Lung (tissue), 12 donors: ENCODE measurements around the gene SYNGR2. TPM values are rescaled to one million over a fixed set of nuclear protein-coding genes. Genes with fewer than 3 reads are reported as not detected.

Experiments used
- ATAC-seq: fragments of 200-7000 bp; cut with Tn5 transposase; one replicate; pipeline ENCODE4 v1.9.1; 2020; ENCODE audit warnings: moderate number of reproducible peaks; ENCODE audit not compliant: insufficient read depth, low FRiP score
- DNase-seq, 3 donors: peaks; one replicate each; pipeline ENCODE4 v3.0.0-alpha.2; 2013 to 2017
- H3K27ac ChIP-seq, 2 donors: one replicate each; pipeline ENCODE4 v1.5.1; 2013; ENCODE audit warnings: mild to moderate bottlenecking in 2 of 2, moderate library complexity in 2 of 2, control low read depth in 1 of 2, inconsistent platforms in 1 of 2, low read depth in 1 of 2, low read length in 1 of 2
- H3K27me3 ChIP-seq, 3 donors: one replicate each; pipeline ENCODE4 v1.5.1; 2013; ENCODE audit warnings: low read length in 2 of 3; ENCODE audit not compliant: control insufficient read depth in 3 of 3, insufficient read depth in 3 of 3
- H3K36me3 ChIP-seq, 4 donors: one replicate each; pipeline ENCODE4 v1.5.1; 2013; ENCODE audit warnings: low read length in 4 of 4, mild to moderate bottlenecking in 1 of 4, moderate library complexity in 1 of 4; ENCODE audit not compliant: control insufficient read depth in 4 of 4, insufficient read depth in 4 of 4
- H3K4me1 ChIP-seq, 5 donors: one replicate each; pipeline ENCODE4 v1.5.1; 2013; ENCODE audit warnings: low read length in 5 of 5, mild to moderate bottlenecking in 2 of 5, moderate library complexity in 1 of 5; ENCODE audit not compliant: control insufficient read depth in 5 of 5, insufficient read depth in 5 of 5
- H3K4me3 ChIP-seq: one replicate; pipeline ENCODE4 v1.5.1; 2013; ENCODE audit warnings: mild to moderate bottlenecking, control low read depth, moderate library complexity
- H3K9ac ChIP-seq, 2 donors: one replicate each; pipeline ENCODE4 v1.5.1; 2013; ENCODE audit warnings: low read length in 2 of 2, control low read depth in 1 of 2; ENCODE audit not compliant: insufficient read depth in 1 of 2
- H3K9me3 ChIP-seq, 4 donors: one replicate each; pipeline ENCODE4 v1.5.1; 2013; ENCODE audit warnings: low read length in 3 of 4, mild to moderate bottlenecking in 1 of 4, moderate library complexity in 1 of 4; ENCODE audit not compliant: control insufficient read depth in 4 of 4, insufficient read depth in 3 of 4
- CTCF ChIP-seq: IDR thresholded peaks from 2 replicates; pipeline ENCODE4 v1.5.1; 2012; ENCODE audit warnings: mild to moderate bottlenecking; ENCODE audit errors: control extremely low read depth, extremely low read depth
- WGBS, 2 donors: extraction: QIAGEN DNeasy Blood & Tissue Kit; methylation state at CpG; one replicate each; pipeline ENCODE4 v1.1.7; 2013; 5-methylcytosine and 5-hydroxymethylcytosine counted together
- polyA plus RNA-seq, 2 donors: library from polyadenylated mRNA; stranded (reverse); fragments of 200-250 nt; gene quantifications; one replicate each; pipeline ENCODE4 v1.2.1, GENCODE V29; 2013
- total RNA-seq, 2 donors: library from RNA; depleted of rRNA in 1 of 2; stranded (reverse); fragments of >200 nt in 1 of 2; gene quantifications; one replicate each; pipeline ENCODE4 v1.2.1, GENCODE V29; 2014 to 2021
- donor health status: control.
- donor health status: control.
- donor health status: Bipolar disorder and iron deficiency.
- donor health status: healthy.
- donor health status: DM: yes; HTN: yes; CAD: no.

Gene SYNGR2
- total and polyA plus RNA-seq, 4 donors, result 111 to 212 (median 188) TPM

GRCh38 chr17:78179372-78179771 lies 11.0 kb downstream of the SYNGR2 start:
- WGBS, 2 donors, result 76 to 90% methylated on average over 17 of the region's 17 CpGs
- no peak overlapping the region for H3K9ac ChIP-seq
- TF ChIP-seq CTCF, result no peak
- H3K9me3 ChIP-seq, result no peaks in the 10 kb centered on the region
- H3K4me3 ChIP-seq, result no peak overlapping the region
- no peaks in the 10 kb centered on the region for H3K36me3 ChIP-seq
- DNase-seq (no peak), ATAC-seq (peak; percentile 42)
- H3K27ac ChIP-seq, result peak overlapping the region in 1 of 2 donors; percentile 58
- peaks cover 0 to 20% (median 0%) of the 10 kb centered on the region in 5 donors for H3K4me1 ChIP-seq
- no peaks in the 10 kb centered on the region for H3K27me3 ChIP-seq

GRCh38 chr17:78180083-78180482 lies 11.7 kb downstream of the SYNGR2 start:
- H3K9me3 ChIP-seq, result no peaks in the 10 kb centered on the region
- ATAC-seq (no peak), DNase-seq (peak; percentile 45 to 70 (median 52))
- TF ChIP-seq CTCF, result no peak
- H3K27ac ChIP-seq, result peak overlapping the region in 1 of 2 donors; percentile 2
- H3K9ac ChIP-seq, result peak overlapping the region in 1 of 2 donors; percentile 65
- H3K36me3 ChIP-seq, result no peaks in the 10 kb centered on the region
- H3K27me3 ChIP-seq, result no peaks in the 10 kb centered on the region
- WGBS, 2 donors, result 57 to 58% methylated on average over 14 of the region's 14 CpGs
- H3K4me3 ChIP-seq, result no peak overlapping the region
- H3K4me1 ChIP-seq, result peaks cover 0 to 22% (median 0%) of the 10 kb centered on the region in 5 donors

GRCh38 chr17:78180508-78180907 lies 12.1 kb downstream of the SYNGR2 start:
- Histone ChIP-seq H3K36me3 (no peaks in the 10 kb centered on the region), H3K27ac (no peak overlapping the region), H3K9ac (peak overlapping the region in 1 of 2 donors; percentile 65), H3K4me1 (peaks cover 0 to 26% (median 1%) of the 10 kb centered on the region in 5 donors), H3K27me3 (no peaks in the 10 kb centered on the region), H3K9me3 (no peaks in the 10 kb centered on the region), H3K4me3 (no peak overlapping the region)
- TF ChIP-seq CTCF, result no peak
- DNase-seq (no peak), ATAC-seq (no peak)
- 73 to 82% methylated on average over 2 of the region's 2 CpGs for WGBS, 2 donors

GRCh38 chr17:78182504-78182903 lies 14.1 kb downstream of the SYNGR2 start:
- Histone ChIP-seq H3K4me1 (peaks cover 0 to 38% (median 6%) of the 10 kb centered on the region in 5 donors), H3K9me3 (no peaks in the 10 kb centered on the region), H3K9ac (no peak overlapping the region), H3K27me3 (no peaks in the 10 kb centered on the region), H3K27ac (no peak overlapping the region), H3K4me3 (no peak overlapping the region), H3K36me3 (no peaks in the 10 kb centered on the region)
- TF ChIP-seq CTCF, result no peak
- DNase-seq (no peak), ATAC-seq (no peak)
- WGBS, 2 donors, result 94 to 97% methylated on average over 13 of the region's 13 CpGs
